Colonic mucosa (tissue), 4 donors: ENCODE measurements around the gene APBB2. TPM values are rescaled to one million over a fixed set of nuclear protein-coding genes. Genes with fewer than 3 reads are reported as not detected.

Experiments used
- DNase-seq: peaks from one replicate; pipeline ENCODE4 v3.0.0-alpha.2; 2020
- H3K27ac ChIP-seq: fragments of 200-600 bp; one replicate; pipeline ENCODE4 v1.8.0; 2021
- H3K27me3 ChIP-seq: fragments of 200-600 bp; one replicate; pipeline ENCODE4 v1.8.0; 2021
- H3K36me3 ChIP-seq: fragments of 200-600 bp; one replicate; pipeline ENCODE4 v1.8.0; 2021
- H3K4me1 ChIP-seq: fragments of 200-600 bp; one replicate; pipeline ENCODE4 v1.8.0; 2021; ENCODE audit warnings: mild to moderate bottlenecking
- H3K4me3 ChIP-seq: fragments of 200-600 bp; one replicate; pipeline ENCODE4 v1.8.0; 2021
- H3K9ac ChIP-seq, 2 donors: one replicate each; pipeline ENCODE4 v1.7.0; 2013; ENCODE audit warnings: control low read depth in 2 of 2, low read depth in 2 of 2, low read length in 2 of 2
- H3K9me3 ChIP-seq: fragments of 200-600 bp; one replicate; pipeline ENCODE4 v1.8.0; 2021
- CTCF ChIP-seq: fragments of 200-600 bp; IDR thresholded peaks from one replicate; pipeline ENCODE4 v1.8.0; 2022; ENCODE audit warnings: antibody characterized with exemption, mild to moderate bottlenecking
- intact Hi-C: fragments of 100-400 bp; cut with DNase I; formaldehyde crosslinking; loops from one replicate; pipeline ENCODE4 v1.14.1; 2022
- total RNA-seq, 2 donors: library from RNA; stranded (reverse); fragmentation: NEBNext Ultra II Directional in 1 of 2; extraction: Animal tissue kit (Norgen Biotek cat#: 25700) in 1 of 2; gene quantifications; one replicate each; pipeline ENCODE4 v1.2.1, GENCODE V29; 2021
- donor health status: healthy.
- donor health status: DM: no; HTN: no; CAD: no.
- donor health status: DM: no; HTN: no; CAD: no.

APBB2 gene
- total RNA-seq, 2 donors from 2014 or later, result 22.8 to 27.5 TPM

DNA sequence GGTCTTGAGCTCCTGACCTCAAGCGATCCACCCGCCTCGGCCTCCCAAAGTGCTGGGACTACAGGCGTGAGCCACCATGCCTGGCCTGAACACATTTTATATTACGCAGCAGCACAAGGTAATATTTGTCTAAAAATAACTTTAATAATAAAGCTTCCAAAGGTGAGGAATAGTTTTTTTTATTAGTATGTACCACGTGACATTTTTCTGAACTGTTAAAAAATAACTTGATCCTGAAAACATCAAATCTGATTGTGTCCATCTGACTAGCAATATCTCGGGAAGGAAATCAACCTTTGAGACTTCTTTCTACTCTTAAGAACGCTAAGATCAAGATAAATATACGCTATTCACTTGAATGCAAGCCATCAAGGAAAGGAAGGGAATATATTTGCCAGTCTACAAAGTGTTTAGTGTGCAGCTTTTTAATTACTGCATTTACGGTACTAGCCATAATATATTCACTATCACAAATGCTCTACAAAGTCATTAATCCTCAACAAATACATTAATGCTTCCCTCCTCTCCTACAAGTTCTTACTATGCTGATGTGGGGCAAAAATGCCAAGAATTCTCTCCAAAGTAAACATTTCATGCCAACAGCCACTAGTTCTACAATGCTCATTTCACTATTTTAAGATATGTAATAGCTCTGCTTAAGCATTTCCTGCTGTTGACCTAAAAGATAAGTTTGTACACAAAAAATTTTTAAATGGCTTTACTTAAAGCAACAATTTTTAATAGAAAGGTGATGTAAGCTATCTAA lies 143.6 kb downstream of the APBB2 start:
- Histone ChIP-seq H3K9ac (no peak overlapping the region), H3K9me3 (no peaks in the 10 kb centered on the region), H3K4me3 (no peak overlapping the region), H3K4me1 (no peaks in the 10 kb centered on the region), H3K27me3 (no peaks in the 10 kb centered on the region), H3K27ac (no peak overlapping the region), H3K36me3 (no peaks in the 10 kb centered on the region)
- no peak for TF ChIP-seq CTCF
- no peak for DNase-seq
- intact Hi-C loops, result no loop called here

DNA sequence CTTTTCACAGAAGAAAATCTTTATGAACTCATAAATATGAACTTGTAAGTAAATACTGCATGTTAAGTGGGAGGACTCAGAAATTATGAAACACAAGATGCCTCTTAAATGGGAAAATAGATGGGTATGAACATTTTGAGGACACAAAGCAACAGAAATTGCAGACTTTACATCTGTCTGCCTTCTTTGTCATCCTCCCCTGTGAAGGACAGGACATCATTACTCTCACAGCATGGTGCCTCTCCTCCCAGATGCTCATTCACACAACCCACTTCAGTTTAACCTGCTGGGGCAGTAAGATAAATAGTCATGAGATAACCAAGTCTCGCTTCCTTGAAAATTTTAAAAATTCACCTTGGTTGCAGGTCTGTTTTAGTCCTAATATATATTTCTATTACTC lies 144.5 kb downstream of the APBB2 start:
- DNase-seq, result no peak
- H3K9me3 ChIP-seq, result no peaks in the 10 kb centered on the region
- no peaks in the 10 kb centered on the region for H3K4me1 ChIP-seq
- no peak overlapping the region for H3K4me3 ChIP-seq
- no peak for TF ChIP-seq CTCF
- no peaks in the 10 kb centered on the region for H3K36me3 ChIP-seq
- intact Hi-C loops, result no loop called here
- no peak overlapping the region for H3K27ac ChIP-seq
- H3K27me3 ChIP-seq, result no peaks in the 10 kb centered on the region
- no peak overlapping the region for H3K9ac ChIP-seq

GRCh38 chr4:41069257-41069656 lies 145.1 kb downstream of the APBB2 start:
- Histone ChIP-seq H3K4me3 (no peak overlapping the region), H3K9me3 (no peaks in the 10 kb centered on the region), H3K36me3 (no peaks in the 10 kb centered on the region), H3K9ac (no peak overlapping the region), H3K27ac (no peak overlapping the region), H3K4me1 (no peaks in the 10 kb centered on the region), H3K27me3 (no peaks in the 10 kb centered on the region)
- intact Hi-C loops, result no loop called here
- TF ChIP-seq CTCF, result no peak
- DNase-seq, result no peak

DNA sequence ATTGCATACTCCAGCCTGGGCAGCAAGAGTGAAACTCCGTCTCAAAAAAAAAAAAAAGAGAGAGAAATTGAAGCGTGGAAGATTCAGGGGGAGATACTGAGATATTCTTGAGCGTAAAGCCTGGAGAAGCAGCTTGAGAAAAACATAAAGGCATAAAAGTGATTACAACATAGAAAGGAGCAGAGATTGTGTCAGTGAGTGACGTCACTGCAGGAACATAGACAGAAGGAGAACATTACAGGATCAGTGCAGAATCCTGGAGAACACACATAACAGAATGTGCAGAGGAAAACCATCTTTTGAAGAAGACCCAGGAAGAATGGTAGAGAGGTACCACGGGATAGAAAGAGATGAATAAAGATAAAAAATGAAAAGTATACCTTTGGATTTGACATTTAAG lies 147.0 kb downstream of the APBB2 start:
- no peak overlapping the region for H3K27ac ChIP-seq
- TF ChIP-seq CTCF, result no peak
- H3K36me3 ChIP-seq, result no peaks in the 10 kb centered on the region
- intact Hi-C loops, result no loop called here
- H3K27me3 ChIP-seq, result no peaks in the 10 kb centered on the region
- H3K9ac ChIP-seq, result no peak overlapping the region
- no peaks in the 10 kb centered on the region for H3K4me1 ChIP-seq
- no peaks in the 10 kb centered on the region for H3K9me3 ChIP-seq
- no peak for DNase-seq
- no peak overlapping the region for H3K4me3 ChIP-seq

DNA sequence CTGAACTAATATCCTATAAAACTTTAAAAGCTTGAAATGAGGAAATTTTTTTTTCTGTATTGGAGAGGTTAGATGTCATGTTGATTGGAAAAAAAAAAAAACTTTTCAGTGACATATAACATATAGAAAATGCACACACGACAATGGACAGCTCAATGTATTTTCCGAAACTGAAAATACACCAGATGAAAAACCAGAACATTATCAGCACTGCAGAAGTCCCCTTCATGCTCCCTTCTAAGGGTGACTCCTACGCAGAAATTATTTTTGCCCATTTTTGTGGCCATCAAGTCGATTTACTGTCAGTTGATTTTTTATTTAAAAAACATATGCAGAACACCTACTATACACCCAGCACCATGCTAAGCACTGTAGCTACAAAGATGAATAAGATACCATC lies 148.3 kb downstream of the APBB2 start:
- Histone ChIP-seq H3K9ac (no peak overlapping the region), H3K4me1 (no peaks in the 10 kb centered on the region), H3K27ac (no peak overlapping the region), H3K4me3 (no peak overlapping the region), H3K27me3 (no peaks in the 10 kb centered on the region), H3K9me3 (no peaks in the 10 kb centered on the region), H3K36me3 (no peaks in the 10 kb centered on the region)
- intact Hi-C loops, result no loop called here
- TF ChIP-seq CTCF, result no peak
- DNase-seq, result no peak
